PFSK-1 (cell line): ENCODE results near the gene PAPPA.

Experiments used
- FOXP2 ChIP-seq: optimal IDR thresholded peaks from 2 replicates; pipeline ENCODE3; 2011; ENCODE audit warnings: borderline replicate concordance, control low read depth, inconsistent platforms; ENCODE audit not compliant: insufficient read depth; ENCODE audit errors: extremely low read length, extremely low read depth
- POLR2AphosphoS5 ChIP-seq: IDR thresholded peaks from 2 replicates; pipeline ENCODE4 v1.6.1; 2012; ENCODE audit warnings: low read depth, mild to moderate bottlenecking, control low read depth, low read length, moderate library complexity
- REST ChIP-seq, 2 experiments: IDR thresholded peaks; 2 replicates each; pipeline versions ENCODE4 v1.6.1 to v1.8.0; 2011 to 2012; ENCODE audit warnings: low read depth in 2 of 2, low read length in 2 of 2, control low read depth in 1 of 2, inconsistent platforms in 1 of 2, mild to moderate bottlenecking in 1 of 2, moderate library complexity in 1 of 2; ENCODE audit not compliant: insufficient read depth in 1 of 2
- SIN3A ChIP-seq: IDR thresholded peaks from 2 replicates; pipeline ENCODE4 v1.6.1; 2012; ENCODE audit warnings: mild to moderate bottlenecking, low read length, moderate library complexity, borderline replicate concordance; ENCODE audit not compliant: insufficient read depth
- TAF1 ChIP-seq: IDR thresholded peaks from 2 replicates; pipeline ENCODE4 v1.6.1; 2012; ENCODE audit warnings: low read length, control low read depth, borderline replicate concordance; ENCODE audit not compliant: insufficient read depth

Gene PAPPA

GRCh38 chr9:116390303-116391228 lies 237.0 kb downstream of the PAPPA start:
- TF ChIP-seq TAF1 (no peak), POLR2AphosphoS5 (no peak), SIN3A (no peak), REST (IDR thresholded peaks at IDR 0.05; ENCODE audit: insufficient read depth in 1 of 2, low read depth in 2 of 2, low read length in 2 of 2) (no peak), FOXP2 (no peak)

- TF ChIP-seq POLR2AphosphoS5, result no peak
- TF ChIP-seq TAF1, result no peak
- TF ChIP-seq REST (IDR thresholded peaks at IDR 0.05; ENCODE audit: insufficient read depth in 1 of 2, low read depth in 2 of 2, low read length in 2 of 2), result no peak
Measured at GRCh38 chr9:116391306-116391900, 237.8 kb downstream of the PAPPA start.

GRCh38 chr9:116393198-116393597 lies 239.6 kb downstream of the PAPPA start:
- TF ChIP-seq SIN3A (no peak), FOXP2 (no peak)

GRCh38 chr9:116394070-116394469 lies 240.5 kb downstream of the PAPPA start:
- TF ChIP-seq TAF1 (no peak), REST (IDR thresholded peaks at IDR 0.05; ENCODE audit: insufficient read depth in 1 of 2, low read depth in 2 of 2, low read length in 2 of 2) (no peak), POLR2AphosphoS5 (no peak), SIN3A (no peak), FOXP2 (no peak)

- TF ChIP-seq POLR2AphosphoS5, result no peak
- no peak for TF ChIP-seq REST (IDR thresholded peaks at IDR 0.05; ENCODE audit: insufficient read depth in 1 of 2, low read depth in 2 of 2, low read length in 2 of 2)
- no peak for TF ChIP-seq SIN3A
- TF ChIP-seq TAF1, result no peak
- no peak for TF ChIP-seq FOXP2
Measured at GRCh38 chr9:116394894-116395698, 241.5 kb downstream of the PAPPA start.
